ENCODE measurements around the gene PLSCR5.

Gene PLSCR5

GRCh38 chr3:146638718-146639117 lies 33.6 kb upstream of the PLSCR5 start:
- no peak for DNase-seq (ENCODE audit: low read depth)
- no peak overlapping the region for H3K4me3 ChIP-seq (ENCODE audit: low read length)
- peak; percentile 61 for TF ChIP-seq CTCF (conservative IDR thresholded peaks at IDR 0.05; ENCODE audit: low read length)

GRCh38 chr3:146637871-146638270 lies 32.7 kb upstream of the PLSCR5 start:
- peak; percentile 47 for DNase-seq (ENCODE audit: low read depth)
- H3K4me3 ChIP-seq (ENCODE audit: low read length), result no peak overlapping the region
- TF ChIP-seq CTCF (conservative IDR thresholded peaks at IDR 0.05; ENCODE audit: low read length), result no peak

GRCh38 chr3:146636881-146637280 lies 31.7 kb upstream of the PLSCR5 start:
- DNase-seq (ENCODE audit: low read depth), result no peak
- H3K4me3 ChIP-seq (ENCODE audit: low read length), result no peak overlapping the region

GRCh38 chr3:146634346-146634745 lies 29.2 kb upstream of the PLSCR5 start:
- no peak overlapping the region for H3K4me3 ChIP-seq (ENCODE audit: low read length)
- no peak for TF ChIP-seq CTCF (conservative IDR thresholded peaks at IDR 0.05; ENCODE audit: low read length)
- no peak for DNase-seq (ENCODE audit: low read depth)

More at GRCh38 chr3:146636881-146637280, 31.7 kb upstream of the PLSCR5 start:
- no peak for TF ChIP-seq CTCF (conservative IDR thresholded peaks at IDR 0.05; ENCODE audit: low read length)

GRCh38 chr3:146628671-146629070 lies 23.5 kb upstream of the PLSCR5 start:
- DNase-seq (ENCODE audit: low read depth), result no peak
- no peak overlapping the region for H3K4me3 ChIP-seq (ENCODE audit: low read length)
- TF ChIP-seq CTCF (conservative IDR thresholded peaks at IDR 0.05; ENCODE audit: low read length), result no peak

- no peak overlapping the region for H3K4me3 ChIP-seq (ENCODE audit: low read length)
- TF ChIP-seq CTCF (conservative IDR thresholded peaks at IDR 0.05; ENCODE audit: low read length), result no peak
- no peak for DNase-seq (ENCODE audit: low read depth)
Measured at GRCh38 chr3:146626403-146627122, 21.4 kb upstream of the PLSCR5 start.

- DNase-seq (ENCODE audit: low read depth), result peak; percentile 14
- peak overlapping the region; percentile 2; the same call in 1 of the 2 replicates for H3K4me3 ChIP-seq (ENCODE audit: low read length)
- no peak for TF ChIP-seq CTCF (conservative IDR thresholded peaks at IDR 0.05; ENCODE audit: low read length)
Measured at GRCh38 chr3:146625186-146625775, 20.1 kb upstream of the PLSCR5 start.
